A549 (cell line): ENCODE measurements around the gene ACD.

Experiments
- EP300 ChIP-seq, 2 experiments: fragments of >200 bp; sonication (Bioruptor Twin); formaldehyde crosslinking; IDR thresholded peaks; 2 replicates in 1 of 2; 3 replicates in 1 of 2; pipeline ENCODE4 v1.6.1; 2016 to 2017
- FOXS1 ChIP-seq: fragments of 250-450 bp; sonication (Bioruptor Pico); IDR thresholded peaks from 2 replicates; pipeline ENCODE4 v1.5.0; 2020; ENCODE audit warnings: mild to moderate bottlenecking, moderate library complexity
- HDAC2 ChIP-seq: fragments of 200-600 bp; sonication (generic); IDR thresholded peaks from 2 replicates; pipeline ENCODE4 v1.6.1; 2016
- JUN ChIP-seq, 2 experiments: fragments of >200 bp; sonication (Bioruptor Twin); formaldehyde crosslinking; IDR thresholded peaks; 2 replicates in 1 of 2; 3 replicates in 1 of 2; pipeline ENCODE4 v1.6.1; 2016 to 2017
- TF ChIP-seq, protein P1 (sequence below): IDR thresholded peaks from 2 replicates; pipeline ENCODE4 v1.6.1; 2012
- TF ChIP-seq, protein P2 (sequence below): fragments of >200 bp; sonication (Bioruptor Twin); formaldehyde crosslinking; IDR thresholded peaks from 3 replicates; pipeline ENCODE4 v1.5.1; 2016

DNA sequence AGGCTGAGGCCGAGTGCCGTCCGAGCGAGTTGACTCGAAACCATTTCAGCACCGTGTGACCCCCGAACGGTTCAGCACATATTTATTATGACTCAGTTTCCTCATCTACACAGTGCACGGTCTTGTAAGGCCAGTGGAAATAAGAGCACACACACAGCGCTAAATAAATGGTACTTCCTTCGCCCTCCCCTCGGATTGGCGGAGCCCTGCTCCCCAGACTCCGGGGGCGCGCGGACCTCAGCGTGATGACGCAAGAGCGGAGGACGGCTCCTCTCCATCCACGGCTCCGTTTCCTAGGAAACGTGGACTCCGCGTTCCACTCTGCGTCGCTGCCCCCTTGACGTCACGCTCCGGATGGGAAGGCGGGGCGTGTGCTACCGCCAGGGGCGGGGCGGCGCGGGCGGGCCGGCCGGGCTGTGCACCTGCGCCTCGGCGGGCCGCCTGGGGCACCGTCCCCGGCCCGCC, 536 bp upstream of the ACD start, which contains the start of gene PARD6A:
- TF ChIP-seq HDAC2 (no peak), FOXS1 (CRISPR knock-in tag) (no peak), JUN (IDR thresholded peaks at IDR 0.05) (0 out of 5 replicates have a peak, but pooled peaks of 1 of the 2 experiments have one; percentile 49), EP300 (IDR thresholded peaks at IDR 0.05) (no peak)
- TF ChIP-seq, protein P1, sequence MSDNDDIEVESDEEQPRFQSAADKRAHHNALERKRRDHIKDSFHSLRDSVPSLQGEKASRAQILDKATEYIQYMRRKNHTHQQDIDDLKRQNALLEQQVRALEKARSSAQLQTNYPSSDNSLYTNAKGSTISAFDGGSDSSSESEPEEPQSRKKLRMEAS: 0 out of 2 replicates have a peak, but pooled peaks have one; percentile 22
- TF ChIP-seq, protein P2, sequence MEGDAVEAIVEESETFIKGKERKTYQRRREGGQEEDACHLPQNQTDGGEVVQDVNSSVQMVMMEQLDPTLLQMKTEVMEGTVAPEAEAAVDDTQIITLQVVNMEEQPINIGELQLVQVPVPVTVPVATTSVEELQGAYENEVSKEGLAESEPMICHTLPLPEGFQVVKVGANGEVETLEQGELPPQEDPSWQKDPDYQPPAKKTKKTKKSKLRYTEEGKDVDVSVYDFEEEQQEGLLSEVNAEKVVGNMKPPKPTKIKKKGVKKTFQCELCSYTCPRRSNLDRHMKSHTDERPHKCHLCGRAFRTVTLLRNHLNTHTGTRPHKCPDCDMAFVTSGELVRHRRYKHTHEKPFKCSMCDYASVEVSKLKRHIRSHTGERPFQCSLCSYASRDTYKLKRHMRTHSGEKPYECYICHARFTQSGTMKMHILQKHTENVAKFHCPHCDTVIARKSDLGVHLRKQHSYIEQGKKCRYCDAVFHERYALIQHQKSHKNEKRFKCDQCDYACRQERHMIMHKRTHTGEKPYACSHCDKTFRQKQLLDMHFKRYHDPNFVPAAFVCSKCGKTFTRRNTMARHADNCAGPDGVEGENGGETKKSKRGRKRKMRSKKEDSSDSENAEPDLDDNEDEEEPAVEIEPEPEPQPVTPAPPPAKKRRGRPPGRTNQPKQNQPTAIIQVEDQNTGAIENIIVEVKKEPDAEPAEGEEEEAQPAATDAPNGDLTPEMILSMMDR: no peak
